Spleen (tissue), 7 donors: Measurements from ENCODE around the gene SHISA6.

Experiments used
- POLR2A ChIP-seq, 3 donors: fragments of 450-650 bp; IDR thresholded peaks; one replicate each; pipeline ENCODE4 v1.5.1; 2017; ENCODE audit warnings: antibody characterized with exemption in 3 of 3, mild to moderate bottlenecking in 1 of 3
- POLR2AphosphoS5 ChIP-seq, 3 donors: sonication (generic); formaldehyde crosslinking; IDR thresholded peaks; one replicate each; pipeline ENCODE4 v1.5.1; 2017; ENCODE audit warnings: antibody characterized with exemption in 3 of 3
- TF ChIP-seq, protein P1 (sequence below), 11 experiments: fragments of 200-600 bp in 7 of 11; fragments of 450-650 bp in 4 of 11; sonication (generic) in 4 of 11; IDR thresholded peaks in 8 of 11; conservative IDR thresholded peaks in 3 of 11; 1 replicate in 7 of 11; 2 replicates in 4 of 11; pipeline versions ENCODE4 v1.4.0 to v1.8.0; 2016 to 2021; ENCODE audit warnings: antibody characterized with exemption in 11 of 11, inconsistent platforms in 4 of 11, mild to moderate bottlenecking in 1 of 11
- donor health status: DM: no; HTN: no; CAD: no; lungs with moderate emphysema.
- donor health status: DM: no; HTN: no; CAD: no.
- donor health status: DM: no; HTN: no; CAD: no.

DNA sequence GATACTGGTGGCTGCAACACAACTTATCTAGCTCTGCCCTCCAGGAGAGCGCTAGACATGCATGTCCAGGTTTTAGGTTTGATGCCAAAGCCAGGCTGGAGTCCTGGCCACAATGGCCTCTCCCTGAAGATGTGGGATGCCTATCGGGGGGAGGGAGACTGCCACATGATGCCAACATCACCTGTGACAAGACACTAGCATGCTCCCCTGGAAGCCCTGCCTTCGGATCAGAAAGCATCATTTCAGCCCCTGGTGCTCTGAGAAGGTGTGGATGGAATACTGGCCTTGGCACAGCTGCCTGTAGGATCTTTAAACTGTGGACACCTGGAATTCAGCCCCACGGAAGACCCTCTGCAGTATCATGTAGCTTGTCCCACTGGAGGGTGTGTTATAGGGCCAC, 93.5 kb downstream of the SHISA6 start:
- TF ChIP-seq, protein P1, sequence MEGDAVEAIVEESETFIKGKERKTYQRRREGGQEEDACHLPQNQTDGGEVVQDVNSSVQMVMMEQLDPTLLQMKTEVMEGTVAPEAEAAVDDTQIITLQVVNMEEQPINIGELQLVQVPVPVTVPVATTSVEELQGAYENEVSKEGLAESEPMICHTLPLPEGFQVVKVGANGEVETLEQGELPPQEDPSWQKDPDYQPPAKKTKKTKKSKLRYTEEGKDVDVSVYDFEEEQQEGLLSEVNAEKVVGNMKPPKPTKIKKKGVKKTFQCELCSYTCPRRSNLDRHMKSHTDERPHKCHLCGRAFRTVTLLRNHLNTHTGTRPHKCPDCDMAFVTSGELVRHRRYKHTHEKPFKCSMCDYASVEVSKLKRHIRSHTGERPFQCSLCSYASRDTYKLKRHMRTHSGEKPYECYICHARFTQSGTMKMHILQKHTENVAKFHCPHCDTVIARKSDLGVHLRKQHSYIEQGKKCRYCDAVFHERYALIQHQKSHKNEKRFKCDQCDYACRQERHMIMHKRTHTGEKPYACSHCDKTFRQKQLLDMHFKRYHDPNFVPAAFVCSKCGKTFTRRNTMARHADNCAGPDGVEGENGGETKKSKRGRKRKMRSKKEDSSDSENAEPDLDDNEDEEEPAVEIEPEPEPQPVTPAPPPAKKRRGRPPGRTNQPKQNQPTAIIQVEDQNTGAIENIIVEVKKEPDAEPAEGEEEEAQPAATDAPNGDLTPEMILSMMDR (IDR thresholded peaks at IDR 0.05 in 8 of 11, conservative IDR thresholded peaks at IDR 0.05 in 3 of 11) = no peak
- TF ChIP-seq POLR2AphosphoS5 (IDR thresholded peaks at IDR 0.05) = no peak
- no peak for TF ChIP-seq POLR2A (IDR thresholded peaks at IDR 0.05)
